Neuronal stem cell (in vitro differentiated cells): ENCODE measurements around the gene HOOK2. TPM values are rescaled to one million over a fixed set of nuclear protein-coding genes. Genes with fewer than 3 reads are reported as not detected.
"Not testable (repeated sequence)": the region's sequence is repeated elsewhere in the genome, so short reads cannot be mapped to it uniquely, and the experiment has no call there.

Source experiments
- DNase-seq: peaks from one replicate; pipeline ENCODE4 v3.0.0-alpha.2; 2013; ENCODE audit warnings: low spot score
- H2AFZ ChIP-seq: one replicate; pipeline ENCODE4 v1.6.1; 2013; ENCODE audit warnings: mild to moderate bottlenecking, low read length, inconsistent platforms
- H2AK5ac ChIP-seq: 2 replicates; pipeline ENCODE4 v1.6.1; 2013; ENCODE audit warnings: low read depth, mild to moderate bottlenecking, inconsistent platforms, low read length, moderate library complexity, mixed read lengths
- H2BK120ac ChIP-seq: 2 replicates; pipeline ENCODE4 v1.6.1; 2013; ENCODE audit warnings: low read depth, mild to moderate bottlenecking, inconsistent platforms, low read length, moderate library complexity, mixed read lengths
- H2BK12ac ChIP-seq: one replicate; pipeline ENCODE4 v1.6.1; 2013; ENCODE audit warnings: low read length, inconsistent platforms
- H2BK15ac ChIP-seq: 2 replicates; pipeline ENCODE4 v1.6.1; 2013; ENCODE audit warnings: mild to moderate bottlenecking, low read length, inconsistent platforms, mixed read lengths
- H2BK5ac ChIP-seq: one replicate; pipeline ENCODE4 v1.6.1; 2013; ENCODE audit warnings: inconsistent platforms, mild to moderate bottlenecking, low read length, moderate library complexity
- H3K14ac ChIP-seq: one replicate; pipeline ENCODE4 v1.6.1; 2013; ENCODE audit warnings: low read length, inconsistent platforms
- H3K18ac ChIP-seq: 2 replicates; pipeline ENCODE4 v1.6.1; 2013; ENCODE audit warnings: low read length, inconsistent platforms
- H3K23ac ChIP-seq: 2 replicates; pipeline ENCODE4 v1.6.1; 2013; ENCODE audit warnings: low read depth, mild to moderate bottlenecking, mixed read lengths, low read length, inconsistent platforms; ENCODE audit not compliant: poor library complexity
- H3K27ac ChIP-seq: replicated peaks from 3 replicates; pipeline ENCODE4 v1.5.1; 2013; ENCODE audit warnings: low read length, inconsistent platforms
- H3K27me3 ChIP-seq, 3 experiments: 2 replicates each; pipeline ENCODE4 v1.6.1; 2013; ENCODE audit warnings: low read length in 3 of 3, mild to moderate bottlenecking in 2 of 3, inconsistent platforms in 1 of 3, low read depth in 1 of 3, mixed read lengths in 1 of 3, moderate library complexity in 1 of 3; ENCODE audit not compliant: control insufficient read depth in 3 of 3, insufficient read depth in 3 of 3
- H3K36me3 ChIP-seq, 2 donors: replicated peaks in 1 of 2; 2 replicates each; pipeline ENCODE4 v1.6.1; 2013; ENCODE audit warnings: low read length in 2 of 2; ENCODE audit not compliant: control insufficient read depth in 2 of 2, insufficient read depth in 2 of 2
- H3K4ac ChIP-seq: 2 replicates; pipeline ENCODE4 v1.6.1; 2013; ENCODE audit warnings: inconsistent platforms, mild to moderate bottlenecking, low read length, moderate library complexity
- H3K4me1 ChIP-seq, 2 donors: 1 replicate in 1 of 2; 2 replicates in 1 of 2; pipeline ENCODE4 v1.6.1; 2013; ENCODE audit warnings: low read length in 2 of 2, low read depth in 1 of 2; ENCODE audit not compliant: control insufficient read depth in 2 of 2, insufficient read depth in 1 of 2
- H3K4me2 ChIP-seq: one replicate; pipeline ENCODE4 v1.6.1; 2013; ENCODE audit warnings: mild to moderate bottlenecking, low read length, inconsistent platforms; ENCODE audit not compliant: insufficient read depth, poor library complexity, severe bottlenecking
- H3K4me3 ChIP-seq, 2 donors: 2 replicates each; pipeline ENCODE4 v1.5.1; 2013; ENCODE audit warnings: low read length in 2 of 2, mild to moderate bottlenecking in 2 of 2, inconsistent platforms in 1 of 2, moderate library complexity in 1 of 2
- H3K79me1 ChIP-seq: one replicate; pipeline ENCODE4 v1.6.1; 2013; ENCODE audit warnings: low read depth, mild to moderate bottlenecking, inconsistent platforms, low read length, moderate library complexity
- H3K9ac ChIP-seq: one replicate; pipeline ENCODE4 v1.6.1; 2013; ENCODE audit warnings: mild to moderate bottlenecking, low read depth, low read length, inconsistent platforms; ENCODE audit not compliant: poor library complexity
- H3K9me3 ChIP-seq, 2 donors: replicated peaks in 1 of 2; 2 replicates each; pipeline versions ENCODE3 to v1.6.1; 2013; ENCODE audit warnings: low read length in 2 of 2, mild to moderate bottlenecking in 2 of 2, inconsistent platforms in 1 of 2, low read depth in 1 of 2, mixed read lengths in 1 of 2, moderate library complexity in 1 of 2; ENCODE audit not compliant: control insufficient read depth in 2 of 2, insufficient read depth in 1 of 2
- H4K8ac ChIP-seq: one replicate; pipeline ENCODE4 v1.6.1; 2013; ENCODE audit warnings: low read depth, mild to moderate bottlenecking, inconsistent platforms, low read length, moderate library complexity
- H4K91ac ChIP-seq: one replicate; pipeline ENCODE4 v1.6.1; 2013; ENCODE audit warnings: low read length, low read depth, mild to moderate bottlenecking, inconsistent platforms; ENCODE audit not compliant: poor library complexity
- WGBS, 2 donors: extraction: QIAGEN DNeasy Blood & Tissue Kit; methylation state at CpG; one replicate each; pipeline ENCODE4 v1.1.7; 2013; ENCODE audit warnings: missing lambda C conversion rate in 2 of 2, mixed read lengths in 1 of 2; ENCODE audit not compliant: insufficient read length in 2 of 2, insufficient replicate concordance in 1 of 2; ENCODE audit errors: extremely low coverage in 2 of 2; 5-methylcytosine and 5-hydroxymethylcytosine counted together
- polyA plus RNA-seq, 2 experiments: library from polyadenylated mRNA; stranded (reverse); fragments of 200-250 nt; gene quantifications; one replicate each; pipeline ENCODE4 v1.2.3, GENCODE V29; 2013

Gene HOOK2
- 15.5 TPM for polyA plus RNA-seq (2013, experiment 1 of 2)
- polyA plus RNA-seq (2013, experiment 2 of 2) = 15.0 TPM

- Histone ChIP-seq H3K4me3 (peak within 1 kb of the TSS; percentile 79 to 92), H2BK15ac (peak within 1 kb of the TSS; percentile 79), H3K4me1 (peaks cover 14 to 20% of the 10 kb centered on the region in 2 donors), H3K14ac (peak within 1 kb of the TSS; percentile 96), H3K27me3 (peaks cover 0 to 3% (median 0%) of the 10 kb centered on the region in 3 experiments), H2AK5ac (peak within 1 kb of the TSS; percentile 78), H3K9ac (peak within 1 kb of the TSS; percentile 89), H2BK12ac (peak within 1 kb of the TSS; percentile 93), H3K4me2 (peak within 1 kb of the TSS; percentile 85), H3K27ac (no peak within 1 kb of the TSS), H4K91ac (no peak within 1 kb of the TSS), H4K8ac (peak within 1 kb of the TSS; percentile 93), H3K18ac (peak within 1 kb of the TSS; percentile 98), H2BK5ac (peak within 1 kb of the TSS; percentile 49), H2AFZ (peak within 1 kb of the TSS; percentile 98), H3K36me3 (peaks cover 0 to 3% of the 10 kb centered on the region in 2 donors), H3K9me3 (peaks cover 0 to 2% of the 10 kb centered on the region in 2 donors), H3K4ac (no peak within 1 kb of the TSS), H3K79me1 (no peaks in the 10 kb centered on the region), H3K23ac (peak within 1 kb of the TSS; percentile 94), H2BK120ac (peak within 1 kb of the TSS; percentile 81)
- no CpG with 5 or more reads among the region's 58 CpGs for WGBS, 2 donors
- DNase-seq = no peak
These were observed at the start of gene HOOK2 for GRCh38 chr19:12774588-12775555. Gene HOOK2 (minus strand): TSS chr19:12775552. CDS start chr19:12775449, 103 bp downstream.

GRCh38 chr19:12821761-12822160 is 46.4 kb upstream of the HOOK2 start:
- Histone ChIP-seq H2AK5ac (no peak overlapping the region), H2BK5ac (no peak overlapping the region), H3K9ac (no peak overlapping the region), H4K8ac (no peak overlapping the region), H3K4me1 (peaks cover 0 to 3% of the 10 kb centered on the region in 2 donors), H3K4me3 (no peak overlapping the region), H3K23ac (no peak overlapping the region), H2BK120ac (no peak overlapping the region), H3K9me3 (no peaks in the 10 kb centered on the region), H3K79me1 (no peaks in the 10 kb centered on the region), H2BK12ac (no peak overlapping the region), H3K14ac (no peak overlapping the region), H2BK15ac (no peak overlapping the region), H4K91ac (no peak overlapping the region), H3K18ac (no peak overlapping the region), H3K27ac (no peak overlapping the region), H3K4me2 (no peak overlapping the region), H3K4ac (no peak overlapping the region), H2AFZ (no peak overlapping the region), H3K27me3 (peaks cover 0 to 12% (median 0%) of the 10 kb centered on the region in 3 experiments), H3K36me3 (no peaks in the 10 kb centered on the region)
- no peak for DNase-seq
- no CpG with 5 or more reads among the region's 2 CpGs for WGBS, 2 donors

GRCh38 chr19:12817810-12818209 is 42.5 kb upstream of the HOOK2 start:
- not testable (repeated sequence) for H3K4me1 ChIP-seq, H3K14ac ChIP-seq, H2BK15ac ChIP-seq, H3K4me2 ChIP-seq, H4K91ac ChIP-seq, H2AK5ac ChIP-seq, H3K9ac ChIP-seq, H3K27me3 ChIP-seq, H2BK120ac ChIP-seq, H2BK5ac ChIP-seq, H2BK12ac ChIP-seq, H3K23ac ChIP-seq, H3K18ac ChIP-seq, H3K4ac ChIP-seq, H3K27ac ChIP-seq, H3K4me3 ChIP-seq, H4K8ac ChIP-seq, H3K79me1 ChIP-seq, H2AFZ ChIP-seq, H3K9me3 ChIP-seq, DNase-seq
- WGBS, 2 donors = no CpG with 5 or more reads among the region's 11 CpGs
- peaks cover 16 to 31% of the 10 kb centered on the region in 2 donors for H3K36me3 ChIP-seq

GRCh38 chr19:12817188-12817587 is 41.8 kb upstream of the HOOK2 start:
- not testable (repeated sequence) for H3K14ac ChIP-seq, H3K9me3 ChIP-seq, H3K79me1 ChIP-seq, H3K23ac ChIP-seq, H3K18ac ChIP-seq, H2BK120ac ChIP-seq, H2AK5ac ChIP-seq, H4K8ac ChIP-seq, H3K4me2 ChIP-seq, DNase-seq, H2AFZ ChIP-seq, H2BK12ac ChIP-seq, H2BK5ac ChIP-seq, H2BK15ac ChIP-seq, H3K4me3 ChIP-seq, H4K91ac ChIP-seq, H3K4me1 ChIP-seq, H3K4ac ChIP-seq, H3K9ac ChIP-seq, H3K27ac ChIP-seq, H3K27me3 ChIP-seq
- WGBS, 2 donors = no CpG with 5 or more reads among the region's 6 CpGs
- H3K36me3 ChIP-seq = peaks cover 19 to 36% of the 10 kb centered on the region in 2 donors
